Articular chondrocyte of knee joint (primary cell): ENCODE data around the gene SELENOI. TPM values are rescaled to one million over a fixed set of nuclear protein-coding genes. Genes with fewer than 3 reads are reported as not detected.

Source experiments
- total RNA-seq: library from RNA; depleted of rRNA; stranded (reverse); fragments of >200 nt; gene quantifications from 2 replicates; pipeline ENCODE4 v1.2.3, GENCODE V29; 2012

SELENOI gene
- total RNA-seq = 15.4 and 19.6 TPM in 2 replicates

GRCh38 chr2:26345545-26346453 is at the start of gene SELENOI:
SELENOI (plus strand) TSS chr2:26346143; CDS start chr2:26346233, 90 bp downstream.

GRCh38 chr2:26346454-26347053 is 611 bp downstream of the SELENOI start, which contains the start of gene ADGRF3:
ADGRF3 (minus strand) TSS chr2:26346789; CDS start chr2:26346234, 555 bp downstream.

GRCh38 chr2:26401739-26402541 is 56.0 kb downstream of the SELENOI start, which contains the start of gene DRC1:
DRC1 (plus strand) TSS chr2:26401920; CDS start chr2:26401990, 70 bp downstream.

Other genes with a start within 250 kb of the SELENOI start
- gene GAREM2, start 173.1 kb upstream of the SELENOI start, total RNA-seq = 2.7 TPM in 2 replicates
- gene HADHA, start 101.5 kb upstream of the SELENOI start, total RNA-seq = 162 and 171 TPM in 2 replicates
- 125 and 128 TPM in 2 replicates for gene HADHB, start 101.2 kb upstream of the SELENOI start, total RNA-seq
- under 0.01 and 0.22 TPM in 2 replicates for gene ADGRF3, start 646 bp downstream of the SELENOI start, total RNA-seq
- 0.39 and 0.65 TPM in 2 replicates for gene DRC1, start 55.8 kb downstream of the SELENOI start, total RNA-seq
- gene OTOF, start 132.0 kb downstream of the SELENOI start, total RNA-seq = 0.13 and 0.22 TPM in 2 replicates